Left renal pelvis (tissue), 4 donors: ENCODE results near the gene CAPN13. TPM values are rescaled to one million over a fixed set of nuclear protein-coding genes. Genes with fewer than 3 reads are reported as not detected.

ENCODE experiments used
- DNase-seq, 4 donors: peaks; one replicate each; pipeline ENCODE4 v3.0.0-alpha.2; 2013; ENCODE audit warnings: low read depth in 4 of 4, low spot score in 3 of 4
- polyA plus RNA-seq, 4 donors: library from polyadenylated mRNA; unstranded; fragments of 120-200 nt; gene quantifications; one replicate each; pipeline ENCODE4 v1.2.1, GENCODE V29; 2013; ENCODE audit not compliant: insufficient read length in 4 of 4

The CAPN13 gene
- 1 to 10 TPM in 3 of 4 donors, under 1 TPM in 1; 0.16 to 3.6 (median 1.9) TPM for polyA plus RNA-seq

DNA sequence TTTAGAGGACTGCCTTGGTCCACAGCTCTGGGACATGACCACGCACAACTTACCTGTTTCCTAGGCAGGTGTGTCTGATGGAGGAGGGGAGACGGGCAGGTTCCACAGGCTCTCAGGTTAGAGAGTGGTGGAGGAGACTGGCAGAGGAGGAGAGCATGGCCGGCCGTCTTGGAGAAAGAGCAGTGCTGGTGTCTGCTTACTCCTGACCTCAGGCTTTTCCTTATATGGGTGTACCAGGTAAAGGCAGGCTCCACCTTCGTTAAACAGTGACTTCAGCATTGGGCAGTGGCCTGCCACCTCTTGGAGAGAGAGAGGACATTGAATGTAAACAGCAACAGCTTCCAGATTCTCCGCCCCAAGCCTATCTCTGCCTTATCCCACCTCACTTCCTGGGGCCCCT is at the start of gene CAPN13:
Gene CAPN13, minus strand, starts transcription at position 198 of the 400 bp plus-strand sequence. CDS start 20,121 bp downstream, outside the sequence.
- DNase-seq, result peak in 2 of 4 donors; percentile 18 to 19

DNA sequence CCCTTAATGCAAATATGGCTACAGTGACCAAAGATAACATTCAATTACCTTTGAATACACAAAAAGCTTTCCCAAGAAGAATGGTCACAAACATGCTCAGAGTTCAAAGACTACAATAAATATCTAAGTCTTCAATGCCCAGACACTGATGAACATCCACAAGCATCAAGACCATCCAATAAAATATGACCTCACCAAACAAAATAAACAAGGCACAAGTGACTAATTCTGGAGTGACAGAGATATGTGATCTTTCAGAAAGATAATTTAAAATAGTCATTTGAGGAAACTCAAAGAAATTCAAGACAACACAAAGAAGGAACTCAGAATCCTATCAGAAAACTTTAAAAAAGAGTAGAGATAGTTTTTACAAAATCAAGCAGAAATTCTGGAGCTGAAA is 40.6 kb upstream of the CAPN13 start:
- no peak for DNase-seq

GRCh38 chr2:30847329-30847728 is 40.1 kb upstream of the CAPN13 start:
- DNase-seq, result no peak

GRCh38 chr2:30828586-30828985 is 21.3 kb upstream of the CAPN13 start:
- DNase-seq, result no peak

GRCh38 chr2:30826916-30827315 is 19.7 kb upstream of the CAPN13 start:
- no peak for DNase-seq

DNA sequence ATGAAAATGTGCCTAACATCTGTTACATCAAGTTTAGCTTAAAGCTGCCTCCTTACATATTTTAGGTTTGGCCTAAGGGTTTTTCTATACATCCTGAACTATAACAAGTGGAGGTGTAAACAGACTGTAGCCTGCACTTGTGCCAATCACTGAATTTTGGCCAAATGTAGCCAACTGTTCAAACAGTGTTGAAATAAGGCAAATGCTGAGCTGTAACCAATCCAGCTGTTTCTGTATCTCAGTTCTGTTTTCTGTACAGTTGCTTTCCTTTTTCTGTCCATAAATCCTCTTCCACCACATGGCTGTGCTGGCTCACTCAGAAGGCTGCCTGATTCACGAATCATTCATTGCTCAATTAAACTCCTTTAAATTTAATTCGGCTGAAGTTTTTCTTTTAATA is 19.2 kb upstream of the CAPN13 start:
- no peak for DNase-seq

- no peak for DNase-seq
Observed at GRCh38 chr2:30823452-30823851, 16.2 kb upstream of the CAPN13 start.

DNA sequence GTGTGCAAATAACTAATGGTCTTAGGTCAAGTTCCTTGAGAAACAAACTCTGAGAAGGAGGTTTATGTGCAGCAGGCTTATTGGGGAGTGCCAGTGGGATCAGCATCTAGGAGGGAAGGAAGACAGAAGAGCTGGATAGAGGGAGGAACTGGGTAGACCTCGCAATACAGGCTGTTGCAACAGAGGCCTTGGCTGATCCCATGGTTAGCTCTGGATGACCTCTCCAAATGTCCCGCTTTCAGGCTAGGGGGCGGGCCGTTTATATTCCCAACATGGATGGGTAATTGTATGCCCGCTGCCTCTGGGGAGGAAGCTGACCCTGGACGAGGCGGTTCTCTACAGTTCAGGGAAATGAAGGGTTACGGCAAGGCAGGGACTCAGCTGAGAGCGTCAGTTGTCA is 14.7 kb upstream of the CAPN13 start:
- DNase-seq, result no peak

GRCh38 chr2:30820381-30821055 is 13.3 kb upstream of the CAPN13 start:
- DNase-seq, result no peak

DNA sequence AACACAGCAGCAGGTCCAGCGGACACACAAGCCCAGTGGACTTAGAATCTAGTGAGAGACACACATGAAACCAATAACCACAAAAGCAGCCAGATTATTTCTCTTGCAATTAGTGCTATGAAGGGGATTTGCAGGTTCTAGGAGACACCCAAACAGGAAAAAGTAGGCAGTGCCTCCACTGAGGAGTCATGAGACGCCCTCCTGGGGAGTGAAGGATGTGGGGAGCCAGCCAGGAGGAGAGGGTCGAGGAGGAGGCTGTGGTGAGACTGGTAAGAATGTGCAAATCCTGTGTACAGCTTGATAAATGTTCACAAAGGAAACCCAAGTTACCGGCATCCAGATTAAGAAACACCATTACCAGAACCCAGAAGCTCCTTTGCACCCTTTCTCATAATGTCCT is 2.7 kb upstream of the CAPN13 start:
- DNase-seq, result no peak

- DNase-seq, result no peak
Observed at GRCh38 chr2:30808695-30809094, 1.4 kb upstream of the CAPN13 start.

DNA sequence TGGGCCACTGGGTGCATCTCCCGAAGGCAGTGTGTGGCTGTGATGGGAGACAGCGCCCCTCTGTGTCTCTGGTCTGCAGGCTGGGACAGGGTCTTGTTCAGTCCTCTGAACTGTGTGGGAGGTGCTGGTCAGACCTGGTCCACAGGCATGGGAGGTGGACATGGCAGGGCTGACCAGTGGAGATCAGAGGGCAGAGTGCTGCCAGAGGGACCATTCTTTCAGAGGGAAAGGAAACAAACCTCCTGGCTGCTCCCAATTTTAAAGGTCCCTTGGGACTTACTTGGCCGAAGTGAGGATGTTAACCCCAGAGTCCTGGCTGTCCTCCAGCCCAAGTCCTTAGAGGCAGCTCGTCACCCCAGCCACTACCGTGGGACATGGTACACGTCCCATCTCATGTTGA is 4.0 kb downstream of the CAPN13 start:
- no peak for DNase-seq

DNA sequence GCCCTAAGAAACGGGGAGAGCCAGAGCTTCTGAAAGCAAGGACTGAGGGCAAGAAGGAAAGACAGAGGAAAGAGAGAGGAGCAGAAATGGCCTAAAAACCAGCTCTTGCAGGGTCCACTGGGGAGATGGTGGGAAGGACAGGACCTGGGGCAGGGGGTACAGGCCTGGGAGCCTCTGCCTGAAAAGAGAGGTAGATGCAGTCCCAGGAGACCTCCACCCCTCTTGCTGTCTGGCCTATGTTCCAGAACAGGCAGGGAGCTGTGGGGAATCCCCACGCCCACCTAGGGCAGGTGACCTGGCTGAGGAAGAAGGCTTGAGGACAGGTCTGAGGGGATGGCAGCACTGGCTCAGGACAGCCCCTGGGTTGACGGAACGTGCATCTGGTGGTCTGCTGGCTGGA is 4.6 kb downstream of the CAPN13 start:
- DNase-seq, result no peak

DNA sequence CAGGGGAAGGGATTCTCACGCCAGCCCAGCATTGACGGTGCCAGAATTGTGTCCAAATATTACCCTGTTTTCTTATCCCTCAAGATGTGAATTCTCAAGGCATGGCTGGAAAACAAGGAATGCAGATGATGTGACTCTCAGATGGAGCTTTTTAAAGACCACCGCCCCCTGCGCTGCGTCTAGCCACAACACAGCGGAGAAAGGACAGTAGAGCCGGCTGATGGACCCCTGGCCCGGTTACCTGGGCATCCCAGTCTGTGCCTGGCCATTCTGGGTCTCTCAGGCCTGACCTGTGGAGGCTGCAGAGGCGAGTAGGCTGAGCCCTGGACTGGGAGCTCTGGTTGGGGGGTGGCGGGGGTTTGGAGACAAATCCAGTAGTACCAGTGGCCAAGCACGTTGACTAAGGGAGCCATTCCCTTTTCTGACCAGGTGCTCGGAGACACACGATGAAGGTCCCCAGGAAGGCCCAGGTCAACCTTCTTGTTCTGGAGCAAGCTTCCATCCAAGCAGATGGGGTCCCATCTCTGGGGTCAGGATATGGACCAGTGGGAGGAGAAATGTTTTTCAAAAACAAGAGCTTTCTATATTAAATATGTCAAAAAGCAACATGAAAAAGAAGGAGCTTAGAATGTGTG is 5.3 kb downstream of the CAPN13 start:
- DNase-seq, result no peak

- no peak for DNase-seq
Observed at GRCh38 chr2:30800159-30800558, 7.1 kb downstream of the CAPN13 start.

DNA sequence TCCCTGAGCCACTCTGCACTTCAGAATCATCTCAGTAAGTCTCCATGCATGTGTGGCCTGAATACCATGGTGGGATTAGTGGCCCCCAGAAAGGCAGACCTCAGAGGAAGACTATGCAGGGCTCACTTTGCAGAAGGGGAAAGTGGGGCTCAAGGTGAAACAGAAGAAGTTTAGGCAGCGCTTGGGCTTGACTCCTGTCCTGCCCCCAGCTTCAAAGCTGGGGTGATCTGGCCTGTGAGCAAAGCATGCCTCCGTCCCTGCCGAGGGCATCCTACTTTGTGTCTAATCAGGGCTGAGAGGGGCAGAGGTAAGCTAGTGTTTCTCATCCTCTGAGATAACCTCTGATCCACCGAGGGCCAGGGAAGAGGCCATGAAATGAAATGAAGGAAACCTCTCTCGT is 7.9 kb downstream of the CAPN13 start:
- no peak for DNase-seq

DNA sequence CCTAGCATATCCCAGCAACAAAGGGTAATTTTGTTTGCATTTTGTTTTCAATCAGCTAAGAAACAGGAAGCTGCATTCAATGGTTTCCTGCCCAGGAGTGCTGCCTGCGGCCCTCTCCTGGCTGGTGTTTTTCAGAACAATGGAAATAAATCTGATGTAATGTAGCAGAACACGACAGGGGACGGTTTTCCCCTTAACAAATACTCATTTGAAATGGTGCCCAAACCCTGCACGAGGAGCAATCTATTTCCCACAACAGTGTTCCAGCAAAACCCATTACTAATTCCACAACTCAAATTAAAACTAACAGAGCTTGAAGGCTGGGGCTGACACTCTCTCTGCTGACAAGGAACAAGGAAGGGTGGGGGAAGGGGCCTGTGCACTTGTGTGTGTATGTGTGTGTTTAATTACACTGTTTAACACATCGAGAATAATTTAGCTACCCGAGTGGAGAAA is 8.7 kb downstream of the CAPN13 start:
- DNase-seq, result peak; percentile 39 to 54 (median 41)

DNA sequence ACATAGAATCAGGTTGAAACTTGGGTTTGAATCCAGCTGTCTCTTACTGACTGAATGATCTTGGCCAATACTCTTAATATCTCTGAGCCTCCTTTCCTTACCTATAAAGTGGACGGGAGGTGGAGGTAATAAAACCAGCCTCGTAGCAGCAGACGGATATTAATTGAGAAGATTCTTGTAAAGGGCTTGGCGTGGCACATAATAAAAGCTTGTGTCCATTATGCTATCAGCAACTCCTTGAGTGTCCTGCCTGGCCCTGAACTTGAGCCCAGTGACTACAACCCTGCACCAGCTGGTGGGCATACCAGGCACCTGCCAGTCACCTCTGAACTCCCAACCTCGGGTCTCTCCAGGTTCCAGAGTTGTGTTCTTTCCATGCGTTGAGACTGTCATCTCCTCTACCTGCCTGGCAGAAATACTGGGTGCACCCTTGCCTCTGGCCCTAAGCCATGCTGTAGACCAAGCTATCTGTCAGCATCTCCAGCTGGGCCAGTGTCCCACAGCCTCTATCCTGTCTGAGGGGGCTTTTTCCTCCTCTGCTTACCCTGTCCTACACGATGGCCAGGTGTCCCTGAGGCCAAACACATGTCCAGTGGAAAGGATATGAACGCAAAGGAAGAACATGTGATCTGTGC is 9.7 kb downstream of the CAPN13 start:
- DNase-seq, result no peak

DNA sequence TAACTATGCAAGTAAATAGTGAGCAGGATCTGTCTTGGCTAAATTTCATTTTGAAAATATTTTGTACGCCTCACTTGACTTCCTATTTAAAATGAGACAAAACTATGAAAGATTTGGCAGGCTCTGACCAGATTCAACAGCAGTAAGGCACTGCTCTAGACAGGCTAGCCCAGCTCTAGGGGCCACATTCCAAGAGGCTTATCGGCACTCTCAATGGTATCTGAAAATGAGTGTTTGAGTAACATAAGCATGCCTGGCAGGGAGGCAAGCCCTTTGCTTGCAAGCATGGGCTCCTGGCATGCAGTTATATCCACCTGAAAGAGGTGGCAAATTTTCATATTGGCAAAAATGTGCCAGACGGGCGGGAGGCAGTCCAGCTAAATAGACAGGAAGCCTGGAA is 10.5 kb downstream of the CAPN13 start:
- no peak for DNase-seq

GRCh38 chr2:30792521-30792920 is 14.7 kb downstream of the CAPN13 start:
- no peak for DNase-seq

- no peak for DNase-seq
Observed at GRCh38 chr2:30790879-30791278, 16.4 kb downstream of the CAPN13 start.

- no peak for DNase-seq
Observed at GRCh38 chr2:30789670-30790210, 17.5 kb downstream of the CAPN13 start.
